ENCODE measurements around the gene PRKCH.

Gene PRKCH

GRCh38 chr14:61476105-61476753 is 154.8 kb downstream of the PRKCH start:
- DNase-seq (ENCODE audit: low spot score) = no peak

DNA sequence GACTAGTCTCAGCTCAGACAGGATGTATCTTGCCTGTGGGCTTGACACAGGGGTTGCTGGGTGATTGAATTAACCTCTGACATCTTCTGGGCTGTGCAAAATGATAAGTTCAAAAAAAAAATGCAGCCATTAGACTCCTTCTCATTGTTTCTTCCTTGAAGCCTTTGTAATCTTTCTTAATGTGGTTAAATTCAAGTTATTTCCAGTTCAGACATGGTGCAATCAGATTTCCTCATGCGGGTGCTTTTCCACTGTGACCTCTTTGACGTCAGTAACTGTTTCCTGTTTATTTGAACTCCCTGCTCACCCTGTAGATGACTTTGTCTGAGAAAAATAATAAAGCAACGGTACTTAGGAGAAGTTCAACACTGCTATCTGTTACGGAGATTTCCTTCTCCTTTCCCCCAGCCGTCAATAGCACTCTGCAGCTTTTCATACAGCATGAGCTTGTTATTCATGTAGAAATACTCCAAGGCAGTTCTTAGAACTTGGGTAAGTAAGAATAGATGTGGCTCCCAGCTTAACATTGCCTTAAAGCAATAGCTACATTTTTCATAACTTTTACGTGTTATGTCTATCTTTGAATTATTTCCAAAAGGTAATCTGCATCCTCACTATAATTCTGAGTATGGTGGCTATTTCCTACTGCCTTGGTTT is 155.5 kb downstream of the PRKCH start:
- DNase-seq (ENCODE audit: low spot score) = no peak

DNA sequence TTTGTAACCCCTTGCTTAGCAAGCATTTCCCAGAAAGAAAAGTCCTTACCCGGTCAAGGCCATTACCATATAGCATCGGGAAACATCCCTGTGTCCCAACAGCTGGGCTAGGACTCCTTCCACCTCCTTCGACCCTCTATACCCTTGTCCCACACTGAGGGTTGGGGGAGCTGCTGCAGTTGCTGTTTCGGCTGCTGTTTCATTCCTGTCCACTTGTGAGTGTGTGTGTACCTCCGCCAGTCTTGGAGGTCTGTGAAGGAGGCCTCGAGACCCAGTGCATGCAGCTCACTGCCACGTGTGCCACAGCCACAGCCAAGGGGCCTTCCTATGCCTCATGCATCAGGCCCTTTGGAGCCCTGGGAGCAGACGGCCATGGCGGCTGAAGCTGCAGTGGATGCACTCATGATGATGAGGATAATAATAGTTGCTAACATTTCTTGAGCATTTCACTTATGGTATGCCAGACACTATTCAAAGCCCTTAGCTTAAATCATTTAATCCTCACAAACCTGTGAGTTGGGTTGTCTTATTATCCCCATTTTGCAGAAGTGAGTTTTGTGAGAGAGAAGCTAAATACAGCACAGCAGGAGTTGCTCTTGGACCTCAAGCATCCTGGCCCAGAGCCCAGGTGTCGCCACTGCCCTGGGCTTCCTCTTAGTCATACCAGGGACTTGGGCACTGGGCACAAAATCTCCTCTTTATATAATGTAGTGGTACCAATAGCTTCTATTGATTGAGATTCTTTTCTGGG is 156.5 kb downstream of the PRKCH start:
- no peak for DNase-seq (ENCODE audit: low spot score)

DNA sequence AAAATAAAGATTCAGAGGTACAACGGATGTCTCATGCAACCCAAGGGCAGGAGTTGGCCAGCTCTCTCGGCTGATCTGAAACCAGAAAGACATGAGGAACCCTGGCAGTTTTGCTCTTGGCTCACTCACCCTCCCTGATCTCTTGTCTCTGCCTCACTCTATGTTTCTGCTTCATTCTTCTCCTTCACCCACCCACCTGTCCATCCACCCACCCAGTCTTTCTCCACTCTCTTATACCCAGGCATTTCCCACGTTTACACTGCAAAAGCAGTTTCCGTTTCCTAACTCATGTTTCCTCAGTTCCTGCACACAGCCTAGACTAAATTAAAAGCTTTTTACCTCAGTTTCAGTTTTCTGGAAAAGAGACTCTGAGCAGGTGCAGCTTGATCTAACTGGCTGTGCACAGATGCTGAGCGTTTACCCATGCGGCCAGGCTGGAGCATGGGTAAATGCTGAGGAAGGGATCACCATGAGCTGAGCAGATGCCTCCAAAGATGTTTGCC is 157.6 kb downstream of the PRKCH start:
- no peak for DNase-seq (ENCODE audit: low spot score)

GRCh38 chr14:61479746-61480502 is 158.5 kb downstream of the PRKCH start:
- DNase-seq (ENCODE audit: low spot score) = no peak

DNA sequence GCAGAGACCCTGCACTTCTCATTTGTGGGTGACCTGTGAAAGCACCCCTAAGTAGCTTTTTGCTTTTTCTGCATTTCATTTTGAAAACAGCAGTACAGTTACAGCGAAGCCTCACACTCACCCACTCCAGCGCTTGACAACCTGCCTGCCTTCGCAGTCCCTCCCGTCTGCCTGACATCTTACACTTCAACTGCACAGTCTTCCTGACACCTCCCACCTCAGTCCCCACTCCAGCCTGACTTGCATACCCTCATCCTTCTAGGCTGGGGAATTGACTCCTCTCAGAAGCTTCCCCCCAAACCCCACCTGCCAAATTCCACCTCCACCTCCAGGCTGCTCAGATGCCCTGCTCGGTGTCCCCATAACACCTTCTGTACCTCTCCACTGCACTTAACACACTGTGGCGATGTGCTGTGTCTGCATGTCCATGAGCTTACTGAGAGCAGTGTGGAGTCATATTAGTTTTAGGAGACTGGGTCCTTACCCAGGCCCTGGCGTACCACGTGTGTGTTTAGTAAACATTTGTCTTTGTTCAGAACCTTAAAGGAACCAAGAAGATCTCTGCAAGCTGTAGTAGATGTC is 159.4 kb downstream of the PRKCH start:
- DNase-seq (ENCODE audit: low spot score) = no peak

GRCh38 chr14:61481701-61482100 is 160.3 kb downstream of the PRKCH start:
- DNase-seq (ENCODE audit: low spot score) = no peak

- no peak for DNase-seq (ENCODE audit: low spot score)
Measured at GRCh38 chr14:61482348-61483206, 161.2 kb downstream of the PRKCH start.

- DNase-seq (ENCODE audit: low spot score) = no peak
Measured at GRCh38 chr14:61483476-61483875, 162.1 kb downstream of the PRKCH start.

DNA sequence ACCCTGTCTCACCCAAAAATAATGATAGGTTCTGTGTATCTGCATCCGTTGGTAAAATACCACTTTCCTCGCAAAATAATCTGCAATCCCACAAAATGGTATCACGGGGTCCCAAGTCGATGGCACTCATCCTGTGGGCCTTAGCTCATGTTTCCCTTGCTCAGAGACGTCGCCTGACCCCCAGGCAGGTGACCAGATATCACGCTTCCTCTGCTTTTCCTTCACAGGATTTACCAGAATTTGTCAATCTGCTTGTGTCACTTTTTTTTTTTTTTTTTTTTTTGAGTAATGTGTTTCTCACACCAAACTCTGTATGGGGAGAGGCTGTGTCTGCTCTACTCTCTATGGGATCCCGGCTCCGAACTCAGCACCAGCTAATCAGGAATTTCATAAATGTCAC is 162.7 kb downstream of the PRKCH start:
- DNase-seq (ENCODE audit: low spot score) = no peak

DNA sequence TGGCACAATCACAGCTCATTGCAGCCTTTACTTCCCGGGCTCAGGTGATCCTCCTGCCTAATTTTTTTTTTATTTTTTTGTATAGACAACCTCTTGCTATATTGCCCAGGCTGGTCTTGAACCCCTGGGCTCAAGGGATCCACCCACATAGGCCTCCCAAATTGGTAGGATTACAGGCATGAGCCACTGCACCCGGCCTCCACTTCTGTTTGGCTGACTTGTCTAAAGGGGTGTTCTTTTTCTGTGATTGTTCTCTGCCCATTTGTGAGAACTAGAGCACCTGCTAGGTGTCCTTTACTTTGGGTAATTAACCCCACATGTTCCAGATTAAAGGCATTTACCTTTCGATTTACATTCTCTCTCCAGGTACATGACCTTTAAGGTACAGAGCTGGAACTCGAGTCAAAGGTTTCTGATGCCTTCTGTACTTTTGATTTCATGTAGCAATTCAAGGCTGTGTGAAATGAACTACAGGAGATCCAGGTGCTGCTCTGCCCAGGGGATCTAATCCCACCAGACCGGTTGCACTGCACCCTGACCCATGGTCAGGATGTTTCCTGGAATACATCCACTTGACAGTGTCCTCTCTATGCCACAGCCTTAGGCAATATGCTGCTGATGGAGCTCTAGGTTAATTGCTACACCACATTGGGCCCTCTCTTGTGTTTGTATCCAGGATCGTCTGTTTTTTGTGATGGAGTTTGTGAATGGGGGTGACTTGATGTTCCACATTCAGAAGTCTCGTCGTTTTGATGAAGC is 163.6 kb downstream of the PRKCH start:
- no peak for DNase-seq (ENCODE audit: low spot score)

GRCh38 chr14:61485661-61486060 is 164.3 kb downstream of the PRKCH start:
- no peak for DNase-seq (ENCODE audit: low spot score)

- DNase-seq (ENCODE audit: low spot score) = no peak
Measured at GRCh38 chr14:61486930-61487495, 165.6 kb downstream of the PRKCH start.

DNA sequence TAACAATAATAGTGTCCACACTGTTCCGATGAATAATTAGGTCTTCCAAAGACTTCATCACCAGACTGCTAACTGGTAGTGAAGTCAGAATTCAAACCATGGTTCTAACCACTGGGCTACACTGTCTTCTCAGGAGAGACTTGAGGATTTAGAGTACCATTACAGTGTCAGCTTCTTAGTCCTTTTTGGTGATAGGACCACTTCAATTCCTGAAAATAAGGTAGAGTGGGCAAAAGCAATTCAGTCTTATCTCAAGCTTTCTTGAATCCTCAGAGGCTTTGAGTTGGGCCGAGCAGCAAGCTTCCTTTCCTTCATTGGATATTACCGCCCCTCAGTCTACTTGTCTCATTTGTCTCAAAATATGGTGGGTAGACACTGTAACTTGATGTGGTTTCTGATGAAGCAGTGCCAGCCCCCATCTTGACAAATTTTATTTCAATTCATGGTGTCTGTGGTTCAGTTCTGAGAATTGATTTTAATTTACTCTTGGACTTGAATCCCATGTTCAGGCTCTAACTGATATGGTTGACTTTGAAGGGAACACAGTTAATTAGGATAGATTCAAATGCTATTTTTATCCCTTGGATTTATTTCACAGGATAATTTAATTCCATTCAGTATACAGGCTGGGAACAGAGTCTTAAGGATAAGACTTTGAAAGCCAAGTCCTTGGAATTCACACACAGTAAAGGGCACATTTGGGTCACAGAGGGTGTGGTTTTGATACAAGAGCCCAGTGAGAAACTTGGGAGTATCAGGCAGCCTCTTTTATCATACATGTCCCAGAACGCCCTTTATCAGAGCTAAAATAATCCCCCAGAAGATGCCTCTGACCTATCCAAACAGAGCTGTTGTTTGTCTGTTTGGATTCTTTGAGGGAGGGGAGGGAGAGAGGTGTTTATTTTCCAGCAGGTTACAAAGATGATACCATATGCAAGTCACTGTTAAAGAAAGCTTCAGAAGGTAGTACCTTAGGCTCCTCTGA is 167.3 kb downstream of the PRKCH start:
- peak; percentile 12 for DNase-seq (ENCODE audit: low spot score)

DNA sequence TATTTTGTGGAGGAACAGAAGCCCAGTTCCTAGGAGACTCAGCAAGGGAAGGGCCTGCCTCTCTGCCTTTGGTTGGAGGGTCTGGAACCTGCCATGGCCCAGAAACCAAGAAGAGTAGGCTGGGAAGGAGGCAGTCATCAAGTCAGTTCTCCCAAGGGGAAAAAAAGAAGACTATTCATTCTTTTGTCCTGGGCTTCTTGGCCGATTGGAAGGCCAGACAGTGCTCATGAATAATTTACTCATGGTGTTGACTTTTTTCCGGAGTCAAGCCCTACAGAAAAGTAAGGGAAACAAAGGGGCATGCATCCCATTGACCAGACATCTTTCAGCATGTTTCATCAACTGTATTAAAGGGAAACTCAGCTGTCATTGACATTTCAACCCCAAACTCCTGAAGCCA is 168.1 kb downstream of the PRKCH start:
- DNase-seq (ENCODE audit: low spot score) = no peak

- no peak for DNase-seq (ENCODE audit: low spot score)
Measured at GRCh38 chr14:61489932-61490331, 168.6 kb downstream of the PRKCH start.

- no peak for DNase-seq (ENCODE audit: low spot score)
Measured at GRCh38 chr14:61491224-61491623, 169.8 kb downstream of the PRKCH start.

- no peak for DNase-seq (ENCODE audit: low spot score)
Measured at GRCh38 chr14:61491876-61492434, 170.6 kb downstream of the PRKCH start.
